ENCODE results near the gene TSPAN18.

DNA sequence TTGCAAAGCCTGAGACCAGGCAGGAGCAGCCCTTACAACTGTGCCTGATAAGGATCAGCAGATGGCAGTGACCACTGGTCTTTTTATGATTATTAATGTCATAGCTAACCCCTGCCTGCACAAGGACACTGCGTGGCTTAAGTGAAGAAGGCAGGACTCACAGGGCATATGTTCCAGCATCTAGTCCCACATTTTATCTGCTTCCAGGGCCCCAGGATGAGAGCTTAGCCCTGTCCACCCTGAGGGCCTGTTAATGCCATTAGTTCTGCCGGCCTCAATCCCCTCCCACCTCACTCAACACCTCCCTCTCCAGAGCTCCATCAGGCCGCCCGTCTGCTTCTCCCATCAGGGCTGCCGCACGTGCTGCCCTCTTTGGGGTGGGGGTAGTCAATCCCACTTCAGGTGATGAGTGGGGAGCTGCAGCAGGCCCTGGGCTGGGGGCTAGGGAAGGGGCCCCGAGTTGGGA is 33.1 kb upstream of the TSPAN18 start:
- TF ChIP-seq SMC3 (IDR thresholded peaks at IDR 0.05; ENCODE audit: low read depth, low read length): peak; percentile 38; the same call in 1 of the 2 replicates
- TF ChIP-seq POLR2AphosphoS5 (IDR thresholded peaks at IDR 0.05; ENCODE audit: low read depth, low read length): no peak
- TF ChIP-seq, protein P1, sequence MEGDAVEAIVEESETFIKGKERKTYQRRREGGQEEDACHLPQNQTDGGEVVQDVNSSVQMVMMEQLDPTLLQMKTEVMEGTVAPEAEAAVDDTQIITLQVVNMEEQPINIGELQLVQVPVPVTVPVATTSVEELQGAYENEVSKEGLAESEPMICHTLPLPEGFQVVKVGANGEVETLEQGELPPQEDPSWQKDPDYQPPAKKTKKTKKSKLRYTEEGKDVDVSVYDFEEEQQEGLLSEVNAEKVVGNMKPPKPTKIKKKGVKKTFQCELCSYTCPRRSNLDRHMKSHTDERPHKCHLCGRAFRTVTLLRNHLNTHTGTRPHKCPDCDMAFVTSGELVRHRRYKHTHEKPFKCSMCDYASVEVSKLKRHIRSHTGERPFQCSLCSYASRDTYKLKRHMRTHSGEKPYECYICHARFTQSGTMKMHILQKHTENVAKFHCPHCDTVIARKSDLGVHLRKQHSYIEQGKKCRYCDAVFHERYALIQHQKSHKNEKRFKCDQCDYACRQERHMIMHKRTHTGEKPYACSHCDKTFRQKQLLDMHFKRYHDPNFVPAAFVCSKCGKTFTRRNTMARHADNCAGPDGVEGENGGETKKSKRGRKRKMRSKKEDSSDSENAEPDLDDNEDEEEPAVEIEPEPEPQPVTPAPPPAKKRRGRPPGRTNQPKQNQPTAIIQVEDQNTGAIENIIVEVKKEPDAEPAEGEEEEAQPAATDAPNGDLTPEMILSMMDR (IDR thresholded peaks at IDR 0.05): no peak
- no peak for TF ChIP-seq YY1 (IDR thresholded peaks at IDR 0.05; ENCODE audit: low read depth)
- peak in 1 of 2 experiments; percentile 99; a peak in 2 of 4 replicates for TF ChIP-seq EP300 (IDR thresholded peaks at IDR 0.05; ENCODE audit: borderline replicate concordance in 1 of 2, low read depth in 1 of 2, low read length in 1 of 2)
- TF ChIP-seq, protein P2, sequence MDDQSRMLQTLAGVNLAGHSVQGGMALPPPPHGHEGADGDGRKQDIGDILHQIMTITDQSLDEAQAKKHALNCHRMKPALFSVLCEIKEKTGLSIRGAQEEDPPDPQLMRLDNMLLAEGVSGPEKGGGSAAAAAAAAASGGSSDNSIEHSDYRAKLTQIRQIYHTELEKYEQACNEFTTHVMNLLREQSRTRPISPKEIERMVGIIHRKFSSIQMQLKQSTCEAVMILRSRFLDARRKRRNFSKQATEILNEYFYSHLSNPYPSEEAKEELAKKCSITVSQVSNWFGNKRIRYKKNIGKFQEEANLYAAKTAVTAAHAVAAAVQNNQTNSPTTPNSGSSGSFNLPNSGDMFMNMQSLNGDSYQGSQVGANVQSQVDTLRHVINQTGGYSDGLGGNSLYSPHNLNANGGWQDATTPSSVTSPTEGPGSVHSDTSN (IDR thresholded peaks at IDR 0.05): no peak
- no peak for TF ChIP-seq ELF1 (IDR thresholded peaks at IDR 0.05)
- TF ChIP-seq, protein P3, sequence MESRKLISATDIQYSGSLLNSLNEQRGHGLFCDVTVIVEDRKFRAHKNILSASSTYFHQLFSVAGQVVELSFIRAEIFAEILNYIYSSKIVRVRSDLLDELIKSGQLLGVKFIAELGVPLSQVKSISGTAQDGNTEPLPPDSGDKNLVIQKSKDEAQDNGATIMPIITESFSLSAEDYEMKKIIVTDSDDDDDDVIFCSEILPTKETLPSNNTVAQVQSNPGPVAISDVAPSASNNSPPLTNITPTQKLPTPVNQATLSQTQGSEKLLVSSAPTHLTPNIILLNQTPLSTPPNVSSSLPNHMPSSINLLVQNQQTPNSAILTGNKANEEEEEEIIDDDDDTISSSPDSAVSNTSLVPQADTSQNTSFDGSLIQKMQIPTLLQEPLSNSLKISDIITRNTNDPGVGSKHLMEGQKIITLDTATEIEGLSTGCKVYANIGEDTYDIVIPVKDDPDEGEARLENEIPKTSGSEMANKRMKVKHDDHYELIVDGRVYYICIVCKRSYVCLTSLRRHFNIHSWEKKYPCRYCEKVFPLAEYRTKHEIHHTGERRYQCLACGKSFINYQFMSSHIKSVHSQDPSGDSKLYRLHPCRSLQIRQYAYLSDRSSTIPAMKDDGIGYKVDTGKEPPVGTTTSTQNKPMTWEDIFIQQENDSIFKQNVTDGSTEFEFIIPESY (IDR thresholded peaks at IDR 0.05; ENCODE audit: borderline replicate concordance, low read depth): no peak
